GM18511 (cell line): ENCODE data around the gene ST6GALNAC3.
"Not testable (repeated sequence)": the region's sequence is repeated elsewhere in the genome, so short reads cannot be mapped to it uniquely, and the experiment has no call there.

Experiments used
- ATAC-seq: cut with Tn5 transposase; IDR thresholded peaks from one replicate; pipeline ENCODE4 v1.9.1; 2021; ENCODE audit warnings: mild to moderate bottlenecking, moderate library complexity; ENCODE audit not compliant: unreplicated experiment

ST6GALNAC3 gene

GRCh38 chr1:76074321-76075187 lies at the start of gene ST6GALNAC3:
ST6GALNAC3 (plus strand) TSS chr1:76074746.
- peak; percentile 81 for ATAC-seq

DNA sequence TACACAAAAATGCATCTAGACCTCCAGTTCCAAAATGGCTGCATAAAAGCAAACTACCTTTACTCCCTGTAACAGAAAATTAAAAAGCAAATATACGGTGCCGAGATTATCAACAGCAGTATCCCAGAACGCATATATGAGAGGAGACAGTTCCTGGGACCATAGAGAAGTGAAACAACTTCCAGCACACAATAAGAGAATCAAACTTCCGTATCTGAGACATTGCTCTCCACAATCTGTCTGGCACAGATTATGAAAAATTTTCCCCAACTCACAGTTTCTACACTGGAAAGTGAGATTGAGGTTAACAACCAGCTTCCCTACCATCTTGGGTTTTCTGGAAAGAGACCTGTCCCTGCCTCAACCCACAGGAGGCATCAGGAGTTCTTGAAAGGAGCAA lies 47.2 kb upstream of the ST6GALNAC3 start:
- no peak for ATAC-seq

GRCh38 chr1:76029331-76029730 lies 45.2 kb upstream of the ST6GALNAC3 start:
- ATAC-seq = no peak

GRCh38 chr1:76031496-76031895 lies 43.0 kb upstream of the ST6GALNAC3 start:
- no peak for ATAC-seq

DNA sequence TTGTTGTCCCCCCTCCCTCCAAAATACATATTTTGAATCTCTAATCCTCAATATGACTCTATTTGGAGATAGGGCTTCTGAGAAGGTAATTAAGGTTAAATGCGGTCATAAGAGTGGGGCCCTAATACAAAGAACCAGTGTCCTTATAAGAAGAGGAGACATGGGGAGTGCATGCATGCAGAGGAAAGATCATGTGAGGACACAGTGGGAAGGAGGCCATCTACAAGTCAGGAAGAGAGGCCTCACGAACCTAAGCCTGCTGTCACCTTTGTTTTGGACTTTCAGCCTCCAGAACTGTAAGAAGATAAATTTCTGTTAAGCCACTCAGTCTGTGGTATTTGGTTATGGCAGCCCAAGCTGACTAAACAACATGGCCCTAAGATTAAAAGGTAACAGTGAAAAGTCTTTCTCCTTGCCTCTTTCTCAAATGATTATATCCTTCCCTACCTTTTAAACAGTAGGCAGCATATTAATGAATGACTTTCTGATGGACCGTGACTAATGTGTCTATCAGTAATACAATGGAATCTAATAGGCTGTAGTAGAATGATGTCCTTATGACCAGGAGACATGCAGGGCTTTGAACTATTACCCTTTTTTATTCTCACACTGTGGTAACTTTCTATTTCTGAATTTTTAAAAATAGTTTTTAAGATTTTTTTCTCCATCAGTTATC lies 40.6 kb upstream of the ST6GALNAC3 start:
- no peak for ATAC-seq

DNA sequence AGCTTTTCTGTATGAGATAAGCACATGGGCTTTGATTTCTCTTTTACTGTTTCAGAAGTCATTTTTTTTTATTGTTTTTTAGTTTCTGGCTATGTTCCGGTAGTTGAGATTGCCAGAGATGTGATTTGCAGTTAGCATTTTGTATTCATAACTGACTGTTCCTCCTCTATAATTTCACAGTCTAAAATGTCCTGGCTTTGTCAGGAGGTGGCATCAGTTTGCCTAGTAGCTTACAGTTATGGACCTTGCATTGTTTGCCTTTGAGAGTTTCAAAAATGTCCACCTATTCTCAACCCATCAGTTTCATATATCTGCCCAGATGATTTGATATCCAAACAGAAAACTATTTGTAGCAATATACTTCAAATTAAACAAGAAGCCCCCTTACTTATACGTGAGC lies 39.5 kb upstream of the ST6GALNAC3 start:
- ATAC-seq = no peak

- ATAC-seq = no peak
Measured at GRCh38 chr1:76037324-76037723, 37.2 kb upstream of the ST6GALNAC3 start.

- no peak for ATAC-seq
Measured at GRCh38 chr1:76038287-76039004, 36.1 kb upstream of the ST6GALNAC3 start.

DNA sequence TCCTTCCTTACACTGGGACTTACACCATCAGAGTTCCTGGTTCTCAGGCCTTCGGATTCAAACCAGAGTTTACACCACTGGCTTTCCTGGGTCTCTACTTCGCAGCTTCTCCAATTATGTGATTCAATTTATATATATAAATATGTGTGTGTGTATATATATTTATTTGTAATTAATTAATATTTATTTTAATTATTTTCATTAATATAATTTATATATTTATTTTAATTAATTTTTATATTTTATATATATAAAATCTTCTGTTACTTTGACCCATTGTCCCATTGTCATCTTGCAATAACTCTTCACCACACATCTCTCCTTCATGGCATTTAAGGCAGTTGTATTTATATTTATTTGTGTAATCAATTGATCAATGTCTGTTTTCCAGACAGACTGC lies 28.4 kb upstream of the ST6GALNAC3 start:
- no peak for ATAC-seq

DNA sequence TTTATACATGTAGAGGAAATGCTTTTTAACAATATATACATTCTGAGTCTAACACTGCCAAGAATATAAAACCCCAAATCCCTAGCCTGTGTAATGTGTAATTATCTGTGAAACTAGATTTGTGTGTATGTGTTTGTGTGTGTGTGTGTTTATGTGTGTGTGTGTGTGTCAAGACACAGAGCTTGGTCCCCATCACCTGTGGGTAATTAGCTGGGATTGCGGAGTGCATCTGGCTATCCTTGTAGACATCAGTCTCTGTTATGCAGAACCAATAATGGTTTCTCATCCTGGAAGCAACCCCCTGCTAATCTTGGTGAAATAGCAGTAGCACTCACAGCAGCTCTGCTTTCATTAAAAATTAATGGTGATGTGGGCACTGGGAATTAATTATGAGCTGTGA lies 26.3 kb upstream of the ST6GALNAC3 start:
- no peak for ATAC-seq

DNA sequence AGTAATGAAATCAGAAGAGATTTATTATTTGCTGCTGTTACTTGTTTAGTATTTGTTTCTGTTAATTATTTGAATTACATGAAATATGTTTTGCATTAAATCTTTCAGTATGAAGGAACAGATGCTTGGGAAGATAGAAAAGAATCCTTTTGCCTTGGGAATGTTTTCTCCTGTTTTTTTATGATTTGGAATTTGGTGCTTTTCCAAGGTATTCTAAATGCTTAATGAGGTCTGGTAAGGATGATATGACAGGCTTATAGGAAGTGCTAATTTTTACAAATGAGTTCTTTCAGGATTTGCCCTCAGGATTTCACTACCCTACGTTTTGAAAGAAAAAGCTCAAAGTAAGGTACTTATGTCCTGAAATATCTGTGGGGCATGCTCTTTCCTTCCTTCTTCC lies 25.6 kb upstream of the ST6GALNAC3 start:
- no peak for ATAC-seq

GRCh38 chr1:76049498-76049897 lies 25.0 kb upstream of the ST6GALNAC3 start:
- ATAC-seq = no peak

- not testable (repeated sequence) for ATAC-seq
Measured at GRCh38 chr1:76050073-76050472, 24.5 kb upstream of the ST6GALNAC3 start.

DNA sequence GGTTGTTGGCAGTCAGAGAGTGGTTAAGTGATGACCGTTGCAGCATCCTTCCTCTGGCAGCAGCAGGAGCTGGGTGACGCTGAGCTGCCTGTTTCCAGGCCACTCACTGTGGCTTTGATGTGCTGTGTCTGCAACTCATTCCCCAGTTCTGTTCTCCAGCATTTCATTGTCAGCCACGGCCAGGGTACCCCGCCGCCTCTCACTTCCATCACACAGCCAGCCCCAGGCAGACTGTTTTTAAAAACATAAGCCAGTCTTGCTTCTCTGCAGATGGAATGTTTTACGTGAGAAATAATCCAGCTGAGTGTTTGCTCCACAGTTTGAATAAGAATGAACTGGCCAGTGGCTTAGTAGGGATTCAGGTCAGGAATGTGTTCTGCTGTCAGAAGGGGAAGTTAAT lies 21.5 kb upstream of the ST6GALNAC3 start:
- no peak for ATAC-seq

GRCh38 chr1:76054359-76054758 lies 20.2 kb upstream of the ST6GALNAC3 start:
- ATAC-seq = no peak

GRCh38 chr1:76055987-76056386 lies 18.6 kb upstream of the ST6GALNAC3 start:
- no peak for ATAC-seq

DNA sequence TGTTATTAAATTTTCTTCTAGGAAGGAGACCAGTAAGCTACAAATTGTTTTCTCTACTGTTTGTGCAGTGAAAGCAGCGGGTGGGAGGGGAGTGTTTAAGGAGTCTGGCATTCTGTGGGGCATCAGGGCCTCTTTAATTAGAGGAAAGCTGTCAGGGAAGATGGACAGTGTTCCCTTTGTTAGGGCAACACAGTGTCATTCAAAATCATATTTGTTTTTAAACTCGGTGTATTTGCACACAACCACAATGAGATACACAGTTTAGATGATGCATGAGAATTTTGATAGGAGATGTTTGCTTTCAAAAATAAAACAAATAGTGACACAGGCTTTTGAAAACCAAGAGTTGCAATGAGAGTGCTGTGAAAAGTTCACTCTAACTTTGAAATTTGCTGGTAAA lies 15.1 kb upstream of the ST6GALNAC3 start:
- ATAC-seq = no peak

DNA sequence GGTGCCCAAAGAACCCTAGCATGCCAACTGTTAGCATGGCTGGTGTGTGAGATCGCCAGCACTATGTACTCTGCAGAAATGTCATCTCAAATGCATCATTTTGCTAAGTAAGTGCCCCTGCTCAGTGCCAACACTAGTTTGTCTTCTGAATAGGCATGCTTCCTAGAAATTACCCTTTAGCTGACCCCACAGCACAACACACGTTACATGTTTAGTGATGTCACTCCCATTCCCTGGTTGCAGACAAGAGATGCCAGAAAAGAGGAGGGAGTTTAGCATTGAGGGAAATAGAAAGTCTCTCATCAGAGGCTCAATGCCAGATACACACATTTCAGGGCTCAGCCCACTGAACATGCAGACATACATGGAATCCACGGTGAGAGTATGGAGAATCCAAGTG lies 9.3 kb upstream of the ST6GALNAC3 start:
- no peak for ATAC-seq

- no peak for ATAC-seq
Measured at GRCh38 chr1:76066394-76066793, 8.2 kb upstream of the ST6GALNAC3 start.

DNA sequence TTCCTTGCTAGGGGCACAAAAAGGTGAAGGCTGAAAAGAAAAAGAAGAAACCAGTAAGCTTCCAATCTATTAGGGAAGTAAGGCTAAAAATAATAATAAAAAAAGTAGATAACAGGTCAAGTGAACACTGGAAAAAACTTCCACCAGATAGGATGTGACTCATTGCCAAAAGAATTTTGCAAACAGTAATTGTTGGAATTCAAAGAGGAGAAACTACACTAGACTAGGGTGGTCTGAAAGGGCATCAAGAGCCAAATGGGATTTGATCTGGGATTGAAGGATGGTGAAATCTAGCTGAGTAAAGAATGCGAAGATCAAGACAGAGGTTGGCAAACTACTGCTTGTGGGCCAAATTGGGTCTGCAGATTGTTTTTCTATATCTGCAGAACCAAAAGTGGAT lies 6.0 kb upstream of the ST6GALNAC3 start:
- no peak for ATAC-seq

DNA sequence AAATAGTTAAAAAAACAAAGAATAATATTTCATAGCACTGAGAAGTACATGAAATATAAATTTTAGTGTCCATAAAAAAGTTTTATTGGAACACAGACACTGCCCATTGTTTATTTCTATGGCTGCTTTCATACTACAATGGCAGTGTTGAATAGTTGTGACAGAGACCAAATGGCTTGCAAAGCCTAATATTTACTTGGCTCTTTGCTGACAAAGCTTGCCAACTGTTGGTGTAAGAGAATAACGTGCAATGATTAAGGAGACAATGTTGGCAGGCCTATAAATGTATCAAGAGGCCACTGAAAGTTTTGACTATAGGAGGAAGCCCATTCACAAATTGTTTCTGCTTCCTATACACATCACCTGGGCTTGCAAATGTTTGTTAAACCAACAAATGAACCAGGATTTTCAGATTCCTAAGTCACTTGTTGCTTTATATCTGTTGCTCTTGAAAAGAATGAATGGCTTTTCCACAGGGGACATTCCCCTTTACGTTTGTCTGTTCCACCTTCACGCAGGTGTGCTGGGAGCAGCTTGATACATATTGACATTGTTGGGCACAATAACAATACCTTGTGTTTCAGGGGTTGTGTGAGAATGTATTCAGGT lies 5.5 kb upstream of the ST6GALNAC3 start:
- ATAC-seq = no peak
